HepG2 (cell line): ENCODE data around the gene ATP8A2. TPM values are rescaled to one million over a fixed set of nuclear protein-coding genes. Genes with fewer than 3 reads are reported as not detected.

ENCODE experiments used
- ATAC-seq: fragments of 200-7000 bp; cut with Tn5 transposase; 3 replicates; pipeline ENCODE4 v1.9.1; 2020; ENCODE audit warnings: mild to moderate bottlenecking, moderate library complexity
- BruUV-seq: library from RNA; stranded (reverse); fragments of 400-500 nt; replicated peaks from 2 replicates; lab custom pipeline; 2021; lab: Mats Ljungman, UMichigan
- CTCF ChIA-PET: fragments of 300-600 bp; formaldehyde crosslinking; extraction: SDS; loops from one replicate; lab custom pipeline; 2021; ENCODE audit warnings: low total read pairs, inconsistent platforms, low intra/inter-chr PET ratio; lab: Yijun Ruan, JAX
- POLR2A ChIA-PET: fragments of 350-600 bp; sonication (Branson Sonifier 250); formaldehyde crosslinking; loops from one replicate; lab custom pipeline; 2020; ENCODE audit warnings: antibody characterized with exemption, inconsistent platforms; lab: Yijun Ruan, JAX
- DNase-seq: peaks from one replicate; pipeline ENCODE4 v3.0.0-alpha.2; 2015; ENCODE audit warnings: low spot score
- FAIRE-seq: peaks from 3 replicates; lab custom pipeline; 2011; peaks lifted over from hg19 to GRCh38; lab: Jason Lieb, UNC
- H2AFZ ChIP-seq: one replicate; pipeline ENCODE4 v1.6.1; 2011; ENCODE audit warnings: low read length, inconsistent platforms
- H3K27ac ChIP-seq: fragments of 300-600 bp; 3 replicates; pipeline ENCODE4 v1.8.0; 2011; ENCODE audit warnings: mixed run types, mild to moderate bottlenecking, mixed read lengths, low read length, inconsistent platforms; ENCODE audit not compliant: insufficient read depth; ENCODE audit errors: extremely low read length
- H3K27me3 ChIP-seq, 2 experiments: fragments of 200-600 bp in 1 of 2; 2 replicates in 1 of 2; 3 replicates in 1 of 2; pipeline versions ENCODE4 v1.6.0 to v1.8.0; 2011; ENCODE audit warnings: low read length in 2 of 2, mild to moderate bottlenecking in 2 of 2, moderate library complexity in 2 of 2, inconsistent platforms in 1 of 2; ENCODE audit not compliant: insufficient read depth in 2 of 2, control insufficient read depth in 1 of 2
- H3K36me3 ChIP-seq, 2 experiments: fragments of 200-600 bp in 1 of 2; replicated peaks in 1 of 2; 2 replicates in 1 of 2; 3 replicates in 1 of 2; pipeline versions ENCODE4 v1.5.1 to v1.8.0; 2011; ENCODE audit warnings: low read length in 2 of 2, inconsistent platforms in 1 of 2; ENCODE audit not compliant: insufficient read depth in 2 of 2, control insufficient read depth in 1 of 2
- H3K4me1 ChIP-seq: 2 replicates; pipeline ENCODE4 v1.5.1; 2012; ENCODE audit warnings: low read length, inconsistent platforms; ENCODE audit not compliant: insufficient read depth
- H3K4me2 ChIP-seq: 2 replicates; pipeline ENCODE4 v1.6.0; 2011; ENCODE audit warnings: low read depth, low read length, inconsistent platforms
- H3K4me3 ChIP-seq, 3 experiments: fragments of 200-600 bp in 1 of 3; sonication (generic), shearing (Covaris generic) in 1 of 3; replicated peaks in 1 of 3; 2 replicates each; pipeline ENCODE4 v1.5.1; 2011 to 2016; ENCODE audit warnings: low read length in 3 of 3, inconsistent platforms in 2 of 3, low read depth in 2 of 3, mild to moderate bottlenecking in 2 of 3, control low read depth in 1 of 3, mixed read lengths in 1 of 3; ENCODE audit not compliant: insufficient read depth in 1 of 3
- H3K79me2 ChIP-seq: one replicate; pipeline ENCODE4 v1.6.1; 2011; ENCODE audit warnings: low read length, inconsistent platforms; ENCODE audit not compliant: insufficient read depth
- H3K9ac ChIP-seq: 2 replicates; pipeline ENCODE4 v1.6.0; 2011; ENCODE audit warnings: mild to moderate bottlenecking, low read depth, low read length, inconsistent platforms; ENCODE audit not compliant: insufficient read depth
- H3K9me3 ChIP-seq: 2 replicates; pipeline ENCODE4 v1.5.1; 2012; ENCODE audit warnings: mild to moderate bottlenecking, low read length
- H4K20me1 ChIP-seq: 2 replicates; pipeline ENCODE4 v1.6.0; 2011; ENCODE audit warnings: inconsistent platforms, mild to moderate bottlenecking, low read length, moderate library complexity; ENCODE audit not compliant: insufficient read depth
- GTF2F1 ChIP-seq: fragments of 150-350 bp; IDR thresholded peaks from 2 replicates; pipeline ENCODE4 v1.6.1; 2014; ENCODE audit warnings: low read length
- IKZF1 ChIP-seq: fragments of 450-650 bp; IDR thresholded peaks from 2 replicates; pipeline ENCODE4 v1.7.1; 2016
- KAT8 ChIP-seq: IDR thresholded peaks from 2 replicates; pipeline ENCODE4 v1.6.1; 2016; ENCODE audit warnings: missing genetic modification reagents, missing compliant biosample characterization
- SMYD3 ChIP-seq: sonication (generic); formaldehyde crosslinking; IDR thresholded peaks from 2 replicates; pipeline ENCODE4 v1.8.1; 2023; ENCODE audit warnings: mild to moderate bottlenecking, missing genetic modification reagents
- ZNF251 ChIP-seq: sonication (generic); formaldehyde crosslinking; IDR thresholded peaks from 2 replicates; pipeline ENCODE4 v1.9.0; 2021; ENCODE audit warnings: mild to moderate bottlenecking, missing genetic modification reagents
- ZNF567 ChIP-seq: sonication (generic); formaldehyde crosslinking; IDR thresholded peaks from 2 replicates; pipeline ENCODE4 v1.8.1; 2023; ENCODE audit warnings: mild to moderate bottlenecking, missing genetic modification reagents, borderline replicate concordance
- ZNF720 ChIP-seq: sonication (generic); formaldehyde crosslinking; IDR thresholded peaks from 2 replicates; pipeline ENCODE4 v1.4.0; 2020; ENCODE audit warnings: missing genetic modification reagents
- ZNF766 ChIP-seq: sonication (generic); formaldehyde crosslinking; IDR thresholded peaks from 2 replicates; pipeline ENCODE4 v1.5.0; 2020; ENCODE audit warnings: missing genetic modification reagents, borderline replicate concordance
- WGBS: methylation state at CpG from one replicate; pipeline ENCODE4 v1.1.6; 2017; ENCODE audit warnings: low lambda C conversion rate; 5-methylcytosine and 5-hydroxymethylcytosine counted together
- in situ Hi-C: cut with HindIII; loops from 2 replicates; pipeline ENCODE4 v1.10.0; 2017; ENCODE audit warnings: low pct_unique_long_range_greater_than_20kb; ENCODE audit not compliant: extremely low pct_ligation_motif_present
- intact Hi-C: fragments of 100-400 bp; cut with micrococcal nuclease; formaldehyde crosslinking; loops from one replicate; pipeline ENCODE4 v1.10.0; 2022; ENCODE audit not compliant: unreplicated experiment
- polyA plus RNA-seq, 8 experiments: library from polyadenylated mRNA; depleted of rRNA in 3 of 8; stranded (reverse) in 7 of 8; unstranded in 1 of 8; fragments of >200 nt; fragmentation: Illumina TruSeq in 4 of 8; extraction: Trizol in 4 of 8; gene quantifications; 2 replicates each; pipeline versions ENCODE4 v1.2.1 to v1.2.3, GENCODE V29; 2011 to 2016; ENCODE audit warnings: low read depth in 4 of 8, missing spikeins in 1 of 8, mixed read lengths in 1 of 8; ENCODE audit not compliant: insufficient read depth in 1 of 8
- total RNA-seq, 5 experiments: library from RNA; depleted of rRNA; stranded (reverse); fragments of >200 nt; fragmentation: Illumina TruSeq; extraction: Trizol; gene quantifications; 2 replicates each; pipeline ENCODE4 v1.2.3, GENCODE V29; 2016; ENCODE audit warnings: low read depth in 1 of 5
- TF ChIP-seq, protein P1 (sequence below): IDR thresholded peaks from 2 replicates; pipeline ENCODE4 v1.6.1; 2016; ENCODE audit warnings: low read depth, missing genetic modification reagents, missing compliant biosample characterization
- TF ChIP-seq, protein P2 (sequence below): sonication (generic); formaldehyde crosslinking; IDR thresholded peaks from 2 replicates; pipeline ENCODE4 v1.9.0; 2022; ENCODE audit warnings: missing genetic modification reagents, mild to moderate bottlenecking, borderline replicate concordance
- TF ChIP-seq, protein P3 (sequence below): sonication (generic); formaldehyde crosslinking; IDR thresholded peaks from 2 replicates; pipeline ENCODE4 v1.4.0; 2020; ENCODE audit warnings: mild to moderate bottlenecking, missing genetic modification reagents
- TF ChIP-seq, protein P4 (sequence below): IDR thresholded peaks from 2 replicates; pipeline ENCODE4 v1.6.1; 2016; ENCODE audit warnings: missing compliant biosample characterization, missing genetic modification reagents, borderline replicate concordance
- TF ChIP-seq, protein P5 (sequence below): sonication (generic); formaldehyde crosslinking; IDR thresholded peaks from 2 replicates; pipeline ENCODE4 v1.5.0; 2020; ENCODE audit warnings: mild to moderate bottlenecking, missing genetic modification reagents, borderline replicate concordance

Gene ATP8A2
- total and polyA plus RNA-seq, 2 of the 13 experiments (the other 11 are each of a cell fraction or from before 2014, with no cell fraction given), result 0.09 TPM; not detected in 1

DNA sequence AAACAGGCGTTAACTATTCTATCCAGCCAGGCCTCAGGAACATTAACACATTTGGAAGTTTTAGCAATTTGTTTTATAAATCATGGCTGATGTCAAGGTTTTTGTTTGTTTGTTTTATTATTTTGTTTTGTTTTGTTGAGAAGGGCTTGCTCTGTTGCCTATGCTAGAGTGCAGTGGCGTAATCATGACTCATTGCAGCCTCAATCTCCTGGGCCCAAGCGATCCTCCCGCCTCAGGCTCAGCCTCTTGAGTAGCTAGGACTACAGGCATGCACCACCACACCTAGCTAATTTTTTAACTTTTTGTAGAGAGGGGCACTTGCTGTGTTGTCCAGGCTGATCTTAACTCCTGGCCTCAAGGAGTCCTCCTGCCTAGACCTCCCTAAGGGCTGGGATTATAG is 42.1 kb upstream of the ATP8A2 start:
- no peak overlapping the region for H3K4me2 ChIP-seq
- H3K4me1 ChIP-seq, result no peaks in the 10 kb centered on the region
- BruUV-seq, result no TSS peak
- POLR2A ChIA-PET, result no interaction called here
- H2AFZ ChIP-seq, result no peak overlapping the region
- in situ Hi-C loops, result no loop called here
- no peak overlapping the region for H3K27ac ChIP-seq
- intact Hi-C loops, result no loop called here
- ATAC-seq (no peak), FAIRE-seq (no peak), DNase-seq (no peak)
- H3K4me3 ChIP-seq, result no peak overlapping the region
- no peaks in the 10 kb centered on the region for H3K79me2 ChIP-seq
- CTCF ChIA-PET, result no interaction called here
- no peak overlapping the region for H3K9ac ChIP-seq
- H4K20me1 ChIP-seq, result no peaks in the 10 kb centered on the region
- H3K27me3 ChIP-seq, result no peaks in the 10 kb centered on the region
- 98% methylated on average over 4 of the region's 4 CpGs for WGBS
- H3K9me3 ChIP-seq, result no peaks in the 10 kb centered on the region
- peaks cover 11 to 74% of the 10 kb centered on the region in 2 experiments for H3K36me3 ChIP-seq
- TF ChIP-seq, protein P1, sequence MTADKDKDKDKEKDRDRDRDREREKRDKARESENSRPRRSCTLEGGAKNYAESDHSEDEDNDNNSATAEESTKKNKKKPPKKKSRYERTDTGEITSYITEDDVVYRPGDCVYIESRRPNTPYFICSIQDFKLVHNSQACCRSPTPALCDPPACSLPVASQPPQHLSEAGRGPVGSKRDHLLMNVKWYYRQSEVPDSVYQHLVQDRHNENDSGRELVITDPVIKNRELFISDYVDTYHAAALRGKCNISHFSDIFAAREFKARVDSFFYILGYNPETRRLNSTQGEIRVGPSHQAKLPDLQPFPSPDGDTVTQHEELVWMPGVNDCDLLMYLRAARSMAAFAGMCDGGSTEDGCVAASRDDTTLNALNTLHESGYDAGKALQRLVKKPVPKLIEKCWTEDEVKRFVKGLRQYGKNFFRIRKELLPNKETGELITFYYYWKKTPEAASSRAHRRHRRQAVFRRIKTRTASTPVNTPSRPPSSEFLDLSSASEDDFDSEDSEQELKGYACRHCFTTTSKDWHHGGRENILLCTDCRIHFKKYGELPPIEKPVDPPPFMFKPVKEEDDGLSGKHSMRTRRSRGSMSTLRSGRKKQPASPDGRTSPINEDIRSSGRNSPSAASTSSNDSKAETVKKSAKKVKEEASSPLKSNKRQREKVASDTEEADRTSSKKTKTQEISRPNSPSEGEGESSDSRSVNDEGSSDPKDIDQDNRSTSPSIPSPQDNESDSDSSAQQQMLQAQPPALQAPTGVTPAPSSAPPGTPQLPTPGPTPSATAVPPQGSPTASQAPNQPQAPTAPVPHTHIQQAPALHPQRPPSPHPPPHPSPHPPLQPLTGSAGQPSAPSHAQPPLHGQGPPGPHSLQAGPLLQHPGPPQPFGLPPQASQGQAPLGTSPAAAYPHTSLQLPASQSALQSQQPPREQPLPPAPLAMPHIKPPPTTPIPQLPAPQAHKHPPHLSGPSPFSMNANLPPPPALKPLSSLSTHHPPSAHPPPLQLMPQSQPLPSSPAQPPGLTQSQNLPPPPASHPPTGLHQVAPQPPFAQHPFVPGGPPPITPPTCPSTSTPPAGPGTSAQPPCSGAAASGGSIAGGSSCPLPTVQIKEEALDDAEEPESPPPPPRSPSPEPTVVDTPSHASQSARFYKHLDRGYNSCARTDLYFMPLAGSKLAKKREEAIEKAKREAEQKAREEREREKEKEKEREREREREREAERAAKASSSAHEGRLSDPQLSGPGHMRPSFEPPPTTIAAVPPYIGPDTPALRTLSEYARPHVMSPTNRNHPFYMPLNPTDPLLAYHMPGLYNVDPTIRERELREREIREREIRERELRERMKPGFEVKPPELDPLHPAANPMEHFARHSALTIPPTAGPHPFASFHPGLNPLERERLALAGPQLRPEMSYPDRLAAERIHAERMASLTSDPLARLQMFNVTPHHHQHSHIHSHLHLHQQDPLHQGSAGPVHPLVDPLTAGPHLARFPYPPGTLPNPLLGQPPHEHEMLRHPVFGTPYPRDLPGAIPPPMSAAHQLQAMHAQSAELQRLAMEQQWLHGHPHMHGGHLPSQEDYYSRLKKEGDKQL (CRISPR knock-in tag), result no peak
- TF ChIP-seq, protein P2, sequence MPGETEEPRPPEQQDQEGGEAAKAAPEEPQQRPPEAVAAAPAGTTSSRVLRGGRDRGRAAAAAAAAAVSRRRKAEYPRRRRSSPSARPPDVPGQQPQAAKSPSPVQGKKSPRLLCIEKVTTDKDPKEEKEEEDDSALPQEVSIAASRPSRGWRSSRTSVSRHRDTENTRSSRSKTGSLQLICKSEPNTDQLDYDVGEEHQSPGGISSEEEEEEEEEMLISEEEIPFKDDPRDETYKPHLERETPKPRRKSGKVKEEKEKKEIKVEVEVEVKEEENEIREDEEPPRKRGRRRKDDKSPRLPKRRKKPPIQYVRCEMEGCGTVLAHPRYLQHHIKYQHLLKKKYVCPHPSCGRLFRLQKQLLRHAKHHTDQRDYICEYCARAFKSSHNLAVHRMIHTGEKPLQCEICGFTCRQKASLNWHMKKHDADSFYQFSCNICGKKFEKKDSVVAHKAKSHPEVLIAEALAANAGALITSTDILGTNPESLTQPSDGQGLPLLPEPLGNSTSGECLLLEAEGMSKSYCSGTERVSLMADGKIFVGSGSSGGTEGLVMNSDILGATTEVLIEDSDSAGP (CRISPR knock-in tag), result no peak
- no peak for TF ChIP-seq ZNF567 (CRISPR knock-in tag)
- TF ChIP-seq IKZF1, result no peak
- TF ChIP-seq KAT8, result no peak
- TF ChIP-seq, protein P3, sequence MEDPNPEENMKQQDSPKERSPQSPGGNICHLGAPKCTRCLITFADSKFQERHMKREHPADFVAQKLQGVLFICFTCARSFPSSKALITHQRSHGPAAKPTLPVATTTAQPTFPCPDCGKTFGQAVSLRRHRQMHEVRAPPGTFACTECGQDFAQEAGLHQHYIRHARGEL (CRISPR knock-in tag), result no peak
- TF ChIP-seq ZNF766 (CRISPR knock-in tag), result no peak
- TF ChIP-seq, protein P4, sequence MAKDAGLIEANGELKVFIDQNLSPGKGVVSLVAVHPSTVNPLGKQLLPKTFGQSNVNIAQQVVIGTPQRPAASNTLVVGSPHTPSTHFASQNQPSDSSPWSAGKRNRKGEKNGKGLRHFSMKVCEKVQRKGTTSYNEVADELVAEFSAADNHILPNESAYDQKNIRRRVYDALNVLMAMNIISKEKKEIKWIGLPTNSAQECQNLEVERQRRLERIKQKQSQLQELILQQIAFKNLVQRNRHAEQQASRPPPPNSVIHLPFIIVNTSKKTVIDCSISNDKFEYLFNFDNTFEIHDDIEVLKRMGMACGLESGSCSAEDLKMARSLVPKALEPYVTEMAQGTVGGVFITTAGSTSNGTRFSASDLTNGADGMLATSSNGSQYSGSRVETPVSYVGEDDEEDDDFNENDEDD, result no peak
- TF ChIP-seq, protein P5, sequence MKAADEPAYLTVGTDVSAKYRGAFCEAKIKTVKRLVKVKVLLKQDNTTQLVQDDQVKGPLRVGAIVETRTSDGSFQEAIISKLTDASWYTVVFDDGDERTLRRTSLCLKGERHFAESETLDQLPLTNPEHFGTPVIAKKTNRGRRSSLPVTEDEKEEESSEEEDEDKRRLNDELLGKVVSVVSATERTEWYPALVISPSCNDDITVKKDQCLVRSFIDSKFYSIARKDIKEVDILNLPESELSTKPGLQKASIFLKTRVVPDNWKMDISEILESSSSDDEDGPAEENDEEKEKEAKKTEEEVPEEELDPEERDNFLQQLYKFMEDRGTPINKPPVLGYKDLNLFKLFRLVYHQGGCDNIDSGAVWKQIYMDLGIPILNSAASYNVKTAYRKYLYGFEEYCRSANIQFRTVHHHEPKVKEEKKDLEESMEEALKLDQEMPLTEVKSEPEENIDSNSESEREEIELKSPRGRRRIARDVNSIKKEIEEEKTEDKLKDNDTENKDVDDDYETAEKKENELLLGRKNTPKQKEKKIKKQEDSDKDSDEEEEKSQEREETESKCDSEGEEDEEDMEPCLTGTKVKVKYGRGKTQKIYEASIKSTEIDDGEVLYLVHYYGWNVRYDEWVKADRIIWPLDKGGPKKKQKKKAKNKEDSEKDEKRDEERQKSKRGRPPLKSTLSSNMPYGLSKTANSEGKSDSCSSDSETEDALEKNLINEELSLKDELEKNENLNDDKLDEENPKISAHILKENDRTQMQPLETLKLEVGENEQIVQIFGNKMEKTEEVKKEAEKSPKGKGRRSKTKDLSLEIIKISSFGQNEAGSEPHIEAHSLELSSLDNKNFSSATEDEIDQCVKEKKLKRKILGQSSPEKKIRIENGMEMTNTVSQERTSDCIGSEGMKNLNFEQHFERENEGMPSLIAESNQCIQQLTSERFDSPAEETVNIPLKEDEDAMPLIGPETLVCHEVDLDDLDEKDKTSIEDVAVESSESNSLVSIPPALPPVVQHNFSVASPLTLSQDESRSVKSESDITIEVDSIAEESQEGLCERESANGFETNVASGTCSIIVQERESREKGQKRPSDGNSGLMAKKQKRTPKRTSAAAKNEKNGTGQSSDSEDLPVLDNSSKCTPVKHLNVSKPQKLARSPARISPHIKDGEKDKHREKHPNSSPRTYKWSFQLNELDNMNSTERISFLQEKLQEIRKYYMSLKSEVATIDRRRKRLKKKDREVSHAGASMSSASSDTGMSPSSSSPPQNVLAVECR (CRISPR knock-in tag), result no peak
- TF ChIP-seq SMYD3, result no peak
- TF ChIP-seq ZNF720 (CRISPR knock-in tag), result no peak
- no peak for TF ChIP-seq GTF2F1
- no peak for TF ChIP-seq ZNF251 (CRISPR knock-in tag)
